ENCODE results near the gene SLFN12L. TPM values are rescaled to one million over a fixed set of nuclear protein-coding genes. Genes with fewer than 3 reads are reported as not detected.

Gene SLFN12L
- total RNA-seq, 1 experiment from 2014 or later: not detected

DNA sequence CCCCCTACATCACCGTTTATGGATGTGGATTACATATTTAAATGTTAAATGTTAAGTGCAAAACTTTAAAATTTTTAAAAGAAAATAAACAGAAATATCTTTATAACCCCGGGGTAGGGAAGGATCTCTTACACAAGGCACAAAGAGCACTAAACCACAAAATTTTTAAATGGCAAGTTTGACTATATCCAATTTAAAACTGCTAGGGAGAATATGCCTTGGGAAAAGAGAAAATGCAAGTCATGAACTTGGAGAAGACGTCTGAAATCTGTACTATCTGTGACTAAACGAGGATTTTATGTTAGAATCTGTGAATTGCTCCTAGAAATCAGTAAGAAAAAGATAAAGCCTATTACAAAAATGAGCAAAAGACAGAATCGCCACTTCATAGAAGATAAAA lies 60.2 kb downstream of the SLFN12L start:
- Histone ChIP-seq H4K91ac (ENCODE audit: insufficient read length, low read depth, low read length) (no peak overlapping the region), H3K23ac (ENCODE audit: insufficient read length, low read depth, low read length) (no peak overlapping the region), H2BK120ac (ENCODE audit: low read depth, low read length, poor library complexity, severe bottlenecking) (no peak overlapping the region), H3K79me1 (ENCODE audit: insufficient read depth, low read depth, low read length, poor library complexity, severe bottlenecking) (no peaks in the 10 kb centered on the region), H4K20me1 (ENCODE audit: control insufficient read depth, insufficient read depth, insufficient read length) (no peaks in the 10 kb centered on the region), H3K79me2 (ENCODE audit: insufficient read depth, low read length) (no peaks in the 10 kb centered on the region), H3T11ph (ENCODE audit: low read length) (no peak overlapping the region), H3K18ac (ENCODE audit: insufficient read length, low read depth, low read length) (no peak overlapping the region), H3K27me3 (ENCODE audit: insufficient read depth, low read length) (peaks cover 7% of the 10 kb centered on the region; the same call in 1 of the 2 replicates), H3K23me2 (ENCODE audit: insufficient read length, low read depth, low read length, poor library complexity, severe bottlenecking) (no peaks in the 10 kb centered on the region), H4K8ac (replicated peaks; ENCODE audit: insufficient read length, low read depth, low read length) (no peak overlapping the region), H2BK20ac (ENCODE audit: low read depth, low read length, poor library complexity, severe bottlenecking) (no peak overlapping the region), H3K9me3 (ENCODE audit: control insufficient read depth, low read depth, low read length) (no peaks in the 10 kb centered on the region), H2BK15ac (ENCODE audit: low read depth, low read length) (no peak overlapping the region), H3K4ac (ENCODE audit: low read depth, low read length) (no peak overlapping the region), H2BK12ac (ENCODE audit: insufficient read length, low read depth, low read length) (no peak overlapping the region), H3K27ac (ENCODE audit: insufficient read length, low read depth, low read length) (no peak overlapping the region), H3K56ac (ENCODE audit: insufficient read length, low read depth, low read length) (no peak overlapping the region), H3K9ac (ENCODE audit: extremely low read depth, insufficient read length, low read length) (no peak overlapping the region), H3K4me1 (ENCODE audit: insufficient read depth, low read length) (no peaks in the 10 kb centered on the region), H3K14ac (ENCODE audit: insufficient read depth, low read length) (no peak overlapping the region), H2AFZ (ENCODE audit: low read length) (no peak overlapping the region), H2BK5ac (ENCODE audit: insufficient read length, low read length) (no peak overlapping the region), H2AK5ac (ENCODE audit: insufficient read length, low read length) (no peak overlapping the region), H3K4me2 (ENCODE audit: insufficient read depth, insufficient read length, low read length) (no peak overlapping the region), H4K5ac (ENCODE audit: insufficient read length, low read depth, low read length) (no peak overlapping the region)
- no peak for DNase-seq
- TF ChIP-seq CTCF (conservative IDR thresholded peaks at IDR 0.05): no peak
- Mint-ChIP-seq H3K9me3 (no peaks in the 10 kb centered on the region), H3K4me3 (no peak overlapping the region), H3K27ac (no peak overlapping the region), H3K27me3 (ENCODE audit: low read depth) (peaks cover 70% of the 10 kb centered on the region), H3K4me1 (no peaks in the 10 kb centered on the region), H3K36me3 (ENCODE audit: insufficient read depth in 1 of 3, low read depth in 3 of 3) (no peaks in the 10 kb centered on the region)
- no CpG with 5 or more reads among the region's 5 CpGs for WGBS (ENCODE audit: extremely low coverage, insufficient read length, low lambda C conversion rate)
